Jurkat, Clone E6-1 (cell line): ENCODE data around the gene SH3RF1.

Source experiments
- DNase-seq: peaks from one replicate; pipeline ENCODE4 v3.0.0-alpha.2; 2011; ENCODE audit warnings: low read depth, low spot score
- H3K4me3 ChIP-seq: 2 replicates; pipeline ENCODE4 v1.5.1; 2011; ENCODE audit warnings: mild to moderate bottlenecking, low read length, control low read depth, moderate library complexity

Gene SH3RF1

GRCh38 chr4:169102026-169102425 is 168.7 kb downstream of the SH3RF1 start:
- no peak for DNase-seq
- no peak overlapping the region for H3K4me3 ChIP-seq

- no peak for DNase-seq
- no peak overlapping the region for H3K4me3 ChIP-seq
These were observed 170.1 kb downstream of the SH3RF1 start for GRCh38 chr4:169100670-169101101.

DNA sequence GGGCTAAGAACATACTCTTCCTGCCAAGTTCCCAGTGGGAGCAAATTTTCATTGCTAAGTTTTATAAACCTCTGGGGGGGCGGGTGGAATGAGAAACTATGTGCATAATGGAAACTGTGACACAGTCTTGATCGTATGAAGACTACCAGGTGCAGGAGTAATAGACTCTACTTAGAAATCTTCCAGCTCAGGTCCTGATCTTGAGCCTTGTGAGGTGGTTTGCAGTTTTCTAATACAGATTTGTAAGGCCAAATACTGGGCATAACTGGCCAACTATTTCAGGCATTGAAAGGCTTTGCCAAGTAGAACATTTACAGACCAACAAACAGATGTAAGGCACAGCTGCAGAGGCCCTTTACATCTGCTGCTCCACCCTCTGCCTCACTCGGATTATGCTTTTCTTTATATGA is 171.0 kb downstream of the SH3RF1 start:
- no peak for DNase-seq
- no peak overlapping the region for H3K4me3 ChIP-seq

DNA sequence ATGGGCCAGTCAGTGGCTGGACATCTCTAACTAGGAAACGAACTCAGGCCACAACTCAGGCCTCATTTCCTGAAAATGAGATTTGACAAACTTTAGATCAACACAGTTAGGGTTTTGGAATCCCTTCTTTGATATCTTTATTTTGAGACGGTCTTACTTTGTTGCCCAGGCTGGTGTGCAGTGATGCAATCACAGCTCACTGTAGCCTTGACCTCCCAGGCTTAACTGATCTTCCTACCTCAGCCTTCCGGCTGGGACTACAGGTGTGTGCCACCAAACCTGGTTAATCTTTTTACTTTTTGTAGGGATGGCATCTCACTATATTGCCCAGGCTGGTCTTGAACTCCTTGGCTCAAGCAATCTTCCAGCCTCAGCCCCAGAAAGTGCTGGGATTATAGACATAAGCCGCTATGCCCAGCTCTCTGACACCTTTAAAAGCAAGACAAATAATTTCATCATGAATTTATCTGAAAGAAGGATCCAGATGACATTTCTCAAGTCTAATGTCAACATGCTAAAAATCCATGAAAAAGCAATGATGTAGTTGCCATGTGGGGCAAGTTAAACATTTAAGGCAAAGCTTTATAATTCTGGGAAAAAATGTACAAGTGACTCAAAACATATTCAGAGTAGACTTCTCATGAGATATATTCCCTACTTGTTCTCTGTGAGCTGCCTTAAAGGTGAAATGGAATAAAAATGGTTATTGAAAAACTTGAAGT is 171.6 kb downstream of the SH3RF1 start:
- H3K4me3 ChIP-seq = no peak overlapping the region
- DNase-seq = no peak

DNA sequence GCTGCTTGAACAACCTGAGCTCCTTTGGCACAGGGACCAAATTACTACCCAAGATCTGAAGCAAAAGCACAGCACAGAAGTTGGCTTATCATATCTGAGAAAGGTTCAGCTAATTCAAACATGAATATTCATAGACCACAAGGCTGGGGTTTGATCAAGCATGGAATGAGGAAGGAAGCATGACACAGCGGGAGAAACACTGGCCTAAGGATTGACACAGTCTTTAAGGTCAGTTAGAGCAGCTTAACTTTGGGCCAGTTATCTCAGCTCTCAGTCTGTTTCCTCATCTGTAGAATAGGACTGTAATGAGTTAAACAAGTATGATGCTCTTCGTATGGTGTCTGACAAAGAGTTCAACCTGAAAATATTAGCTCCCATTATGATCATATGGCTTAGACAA is 172.2 kb downstream of the SH3RF1 start:
- H3K4me3 ChIP-seq = no peak overlapping the region
- DNase-seq = no peak

DNA sequence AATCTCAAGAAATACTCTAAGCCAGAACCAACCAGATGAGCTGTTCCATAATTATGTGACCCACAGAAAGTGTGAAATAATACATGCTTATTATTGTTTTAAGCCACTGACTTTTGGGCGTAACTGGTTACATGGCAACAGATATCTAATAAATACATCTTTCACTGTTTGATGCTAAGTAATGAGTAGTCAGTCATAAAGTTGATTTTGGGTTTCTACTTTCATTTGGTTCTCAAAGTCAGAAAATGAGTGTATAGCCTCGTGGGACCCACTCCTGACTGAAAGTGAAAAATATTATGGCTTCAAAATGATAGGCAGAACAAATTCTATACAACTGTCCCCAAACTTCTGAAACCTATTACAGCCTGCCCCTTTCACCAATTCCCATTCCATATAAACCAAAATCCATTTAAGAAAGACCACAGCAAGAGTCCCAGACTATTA is 172.7 kb downstream of the SH3RF1 start:
- no peak for DNase-seq
- no peak overlapping the region for H3K4me3 ChIP-seq

DNA sequence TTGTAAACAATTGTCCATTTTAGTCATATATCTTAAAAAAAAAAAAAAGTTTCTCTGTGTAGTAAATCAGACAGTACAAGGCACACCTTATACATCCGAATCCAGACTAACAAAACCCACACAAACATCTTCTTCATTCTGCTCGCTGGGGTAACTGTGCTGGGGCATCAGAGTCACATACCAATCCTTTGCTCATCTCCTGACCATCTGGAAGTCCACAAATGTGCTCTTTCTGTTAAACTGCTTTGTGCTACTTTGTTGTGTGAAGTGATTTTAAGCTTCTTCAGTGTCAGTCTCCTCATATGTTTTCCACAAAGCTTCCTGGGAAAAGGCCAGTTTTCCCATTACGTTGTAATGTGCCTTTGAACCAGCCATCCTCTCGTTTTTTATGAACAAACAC is 174.5 kb downstream of the SH3RF1 start:
- no peak for DNase-seq

GRCh38 chr4:169094656-169095231 is 176.0 kb downstream of the SH3RF1 start:
- H3K4me3 ChIP-seq = no peak overlapping the region
- DNase-seq = no peak

More for the DNA sequence above, 174.5 kb downstream of the SH3RF1 start:
- no peak overlapping the region for H3K4me3 ChIP-seq

DNA sequence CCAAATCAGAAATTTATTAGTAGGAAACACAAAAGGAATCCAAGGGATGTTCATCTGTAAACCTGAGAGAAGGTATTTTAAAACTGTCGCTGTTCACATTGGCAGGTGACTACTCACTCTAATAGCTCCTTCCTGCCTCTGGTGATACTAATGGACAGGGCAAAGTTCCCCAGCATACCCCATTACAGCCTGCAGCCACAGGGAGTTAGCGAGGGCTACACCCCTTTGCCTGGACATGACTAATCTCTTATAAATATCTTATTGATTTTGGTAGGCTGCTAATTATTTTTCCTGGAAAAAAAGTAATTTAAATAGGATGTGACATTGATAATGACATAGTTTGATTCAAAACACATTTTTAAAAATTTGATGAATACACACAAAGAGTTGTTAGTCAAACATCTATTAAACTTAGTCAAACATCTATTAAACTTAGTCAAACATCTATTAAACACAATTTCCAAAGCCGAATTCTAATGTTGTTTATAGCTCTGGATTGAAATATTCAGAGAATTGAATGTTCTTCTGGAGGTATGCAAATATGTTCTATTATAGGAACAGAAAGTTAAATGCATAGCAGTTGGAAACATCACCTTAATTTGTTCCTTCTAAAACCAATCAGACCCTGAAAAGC is 177.8 kb downstream of the SH3RF1 start:
- no peak overlapping the region for H3K4me3 ChIP-seq
- DNase-seq = no peak

GRCh38 chr4:169090484-169091215 is 180.1 kb downstream of the SH3RF1 start:
- no peak for DNase-seq

DNA sequence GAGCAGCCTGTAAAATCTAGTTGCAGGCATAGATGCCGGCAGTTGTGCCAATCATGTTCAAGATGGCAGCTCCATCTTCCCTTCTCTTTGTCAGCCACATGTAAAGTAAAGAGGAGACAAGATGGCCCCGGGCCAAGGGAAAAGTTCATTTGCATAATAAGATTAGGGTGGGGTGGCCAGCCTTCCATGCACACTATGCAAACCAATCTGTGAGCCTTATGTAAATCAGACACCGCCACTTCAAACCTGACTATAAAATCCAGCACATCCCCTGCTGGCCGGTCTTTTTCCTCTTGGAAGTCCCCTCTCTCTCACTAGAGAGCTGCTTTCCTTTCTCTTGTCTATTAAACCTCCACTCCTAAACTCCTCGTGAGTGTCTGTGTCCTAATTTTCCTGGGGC is 181.8 kb downstream of the SH3RF1 start:
- H3K4me3 ChIP-seq = no peak overlapping the region
- no peak for DNase-seq

More at GRCh38 chr4:169090484-169091215, 180.1 kb downstream of the SH3RF1 start:
- H3K4me3 ChIP-seq = no peak overlapping the region

DNA sequence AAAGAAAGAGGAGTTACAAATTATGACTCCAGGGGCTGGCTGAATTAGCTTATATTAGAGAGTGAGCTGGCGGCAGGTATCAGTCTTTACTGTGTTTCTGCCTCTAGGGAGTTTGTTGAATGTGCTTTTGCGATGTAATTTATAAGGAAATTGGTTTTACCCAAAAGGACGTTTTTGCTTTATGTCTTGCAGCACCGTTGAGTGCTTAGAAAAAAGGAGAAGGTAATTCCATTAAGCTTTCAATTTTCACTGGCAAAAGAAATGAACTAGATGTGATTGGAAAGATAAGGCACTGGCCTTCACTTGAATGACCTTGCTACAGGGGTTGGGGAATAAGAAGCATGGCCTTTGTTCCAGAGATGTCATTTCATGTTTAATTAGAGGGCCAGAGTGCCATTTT is 185.8 kb downstream of the SH3RF1 start:
- DNase-seq = no peak
- H3K4me3 ChIP-seq = no peak overlapping the region

- H3K4me3 ChIP-seq = no peak overlapping the region
- no peak for DNase-seq
These were observed 189.8 kb downstream of the SH3RF1 start for GRCh38 chr4:169080981-169081380.

DNA sequence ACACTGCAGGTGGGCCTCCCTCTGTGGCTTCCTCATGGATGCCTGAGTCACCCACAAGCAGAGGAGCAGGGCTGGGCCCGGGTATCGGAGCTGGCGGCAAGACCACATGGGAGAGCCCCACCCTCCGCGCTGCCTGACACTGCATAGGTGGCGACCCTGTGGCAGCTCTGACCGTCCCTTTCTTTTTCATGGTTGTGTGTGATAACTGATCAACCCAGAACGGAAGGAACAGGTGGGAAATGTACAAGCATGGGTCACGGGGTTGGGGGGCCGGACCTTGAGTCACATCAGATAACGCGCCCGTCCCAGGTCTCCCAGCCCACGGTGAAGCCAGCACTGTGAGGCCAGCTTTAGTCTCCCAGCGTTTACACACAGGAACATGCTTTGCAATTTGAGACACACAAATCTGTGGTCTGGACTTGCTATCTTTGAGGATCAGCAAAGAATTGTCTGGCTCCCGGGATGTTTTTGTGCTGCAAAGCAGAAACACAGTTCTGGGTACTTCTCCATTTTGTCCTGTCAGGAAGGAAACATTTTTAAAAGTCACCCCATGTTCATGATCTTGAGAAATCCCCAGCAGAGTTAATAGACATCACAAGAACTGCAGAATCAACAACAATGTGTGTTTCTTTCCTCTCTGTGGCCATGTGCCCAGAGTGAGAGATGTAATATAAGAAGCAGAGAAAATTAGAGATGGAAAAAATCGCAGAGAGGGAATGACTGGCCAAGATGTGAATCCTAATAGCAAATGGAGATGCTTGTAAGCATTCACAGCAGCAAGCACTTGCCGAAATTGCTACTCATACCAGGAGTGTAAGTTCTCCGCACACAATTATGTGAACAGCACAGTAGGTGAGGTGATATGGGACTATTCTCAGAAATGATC is 190.6 kb downstream of the SH3RF1 start:
- no peak for DNase-seq
- H3K4me3 ChIP-seq = no peak overlapping the region

DNA sequence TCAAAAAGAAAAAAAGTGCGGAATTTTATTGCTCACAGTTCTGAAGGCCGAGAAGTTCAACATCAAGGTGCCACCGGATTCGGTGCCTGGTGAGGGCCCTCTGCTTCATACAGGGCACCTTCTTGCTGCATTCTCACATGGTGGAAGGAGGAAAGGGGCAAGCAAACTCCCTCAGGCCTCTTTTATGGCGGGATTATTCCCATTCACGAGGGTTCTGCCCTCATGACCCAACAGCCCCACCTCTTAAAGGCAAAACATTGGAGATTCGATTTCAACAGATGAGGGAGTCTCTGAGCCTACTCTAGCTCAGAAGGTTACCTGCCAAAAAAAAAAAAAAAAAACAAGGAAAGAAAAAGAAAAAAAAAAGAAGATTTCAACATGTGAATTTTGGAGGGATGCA is 196.6 kb downstream of the SH3RF1 start:
- DNase-seq = no peak
- no peak overlapping the region for H3K4me3 ChIP-seq

- no peak overlapping the region for H3K4me3 ChIP-seq
- DNase-seq = no peak
These were observed 199.0 kb downstream of the SH3RF1 start for GRCh38 chr4:169071747-169072146.

- DNase-seq = no peak
These were observed 199.9 kb downstream of the SH3RF1 start for GRCh38 chr4:169070895-169071218.

DNA sequence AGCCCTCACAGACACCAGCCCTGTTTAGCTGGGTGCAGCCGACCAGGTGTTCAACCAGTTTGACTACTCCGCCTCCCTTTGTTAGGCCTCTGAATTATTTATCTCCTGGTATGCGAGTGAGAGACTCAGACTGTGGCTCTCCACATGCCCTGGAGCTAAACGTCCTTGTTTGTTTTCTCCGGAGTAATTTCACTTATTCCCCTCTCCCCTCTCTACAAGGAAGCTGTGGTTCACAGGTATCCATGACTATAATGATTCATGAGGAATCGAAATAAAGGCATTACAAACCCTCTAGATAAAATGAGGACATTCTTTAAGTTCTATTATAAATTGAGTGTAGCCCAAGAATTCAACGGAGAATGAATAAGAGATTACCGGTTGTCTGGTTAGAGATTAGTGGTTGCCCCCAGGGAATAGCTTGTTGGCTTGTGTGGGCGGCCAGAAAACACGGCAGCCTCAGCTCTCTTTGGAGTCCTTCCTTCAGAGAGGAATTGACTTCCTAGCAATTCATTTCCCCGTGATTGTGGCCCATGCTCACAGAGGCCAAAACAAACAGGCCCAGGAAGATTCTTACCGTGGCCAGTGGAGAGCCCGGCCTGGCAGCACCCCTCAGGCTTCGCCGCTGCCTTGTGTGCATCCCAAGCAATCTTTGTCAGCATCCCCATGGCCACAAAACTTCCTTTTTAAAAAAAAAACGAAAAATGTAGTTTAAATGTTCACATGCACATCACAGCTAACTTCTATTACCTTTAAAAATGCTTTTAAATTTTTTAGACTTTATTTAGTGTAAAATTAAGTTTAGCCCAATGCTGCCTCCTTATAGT is 200.5 kb downstream of the SH3RF1 start:
- DNase-seq = no peak
- no peak overlapping the region for H3K4me3 ChIP-seq

More at GRCh38 chr4:169070895-169071218, 199.9 kb downstream of the SH3RF1 start:
- no peak overlapping the region for H3K4me3 ChIP-seq
